Measurements from ENCODE around the gene ANGPTL8. TPM values are rescaled to one million over a fixed set of nuclear protein-coding genes. Genes with fewer than 3 reads are reported as not detected.

Gene ANGPTL8
- total and polyA plus RNA-seq, 2 of the 13 experiments (the other 11 are each of a cell fraction or from before 2014, with no cell fraction given): 27.3 to 243 TPM

DNA sequence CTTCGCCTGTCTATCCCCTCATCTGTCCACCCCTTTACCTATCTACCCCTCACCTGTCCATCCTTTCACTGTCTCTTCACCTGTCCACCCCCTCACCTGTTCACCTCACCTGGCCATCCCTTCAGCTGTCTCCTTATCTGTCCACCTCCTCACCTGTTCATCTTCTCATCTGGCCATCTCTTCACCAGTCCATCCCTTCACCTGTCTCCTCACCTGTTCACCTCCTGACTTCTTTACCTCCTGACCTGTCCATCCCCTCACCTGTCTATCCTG lies 28.8 kb upstream of the ANGPTL8 start:
- no peak overlapping the region for H2AFZ ChIP-seq (ENCODE audit: low read length)
- FAIRE-seq (no peak), DNase-seq (ENCODE audit: low spot score) (no peak), ATAC-seq (no peak)
- no peaks in the 10 kb centered on the region; the same call in 1 of the 2 replicates for H4K20me1 ChIP-seq (ENCODE audit: insufficient read depth, low read length)
- H3K27ac ChIP-seq (ENCODE audit: extremely low read length, insufficient read depth, low read length): no peak overlapping the region
- H3K9me3 ChIP-seq (ENCODE audit: low read length): no peaks in the 10 kb centered on the region
- ChIA-PET POLR2A (no interaction called here), CTCF (ENCODE audit: low intra/inter-chr PET ratio, low total read pairs) (no interaction called here)
- no peaks in the 10 kb centered on the region for H3K27me3 ChIP-seq (ENCODE audit: control insufficient read depth in 1 of 2, insufficient read depth in 2 of 2, low read length in 2 of 2)
- H3K79me2 ChIP-seq (ENCODE audit: insufficient read depth, low read length): no peaks in the 10 kb centered on the region
- peak; percentile 6 for TF ChIP-seq ZEB1 (IDR thresholded peaks at IDR 0.05; ENCODE audit: insufficient replicate concordance, low read depth)
- TF ChIP-seq, protein P1, sequence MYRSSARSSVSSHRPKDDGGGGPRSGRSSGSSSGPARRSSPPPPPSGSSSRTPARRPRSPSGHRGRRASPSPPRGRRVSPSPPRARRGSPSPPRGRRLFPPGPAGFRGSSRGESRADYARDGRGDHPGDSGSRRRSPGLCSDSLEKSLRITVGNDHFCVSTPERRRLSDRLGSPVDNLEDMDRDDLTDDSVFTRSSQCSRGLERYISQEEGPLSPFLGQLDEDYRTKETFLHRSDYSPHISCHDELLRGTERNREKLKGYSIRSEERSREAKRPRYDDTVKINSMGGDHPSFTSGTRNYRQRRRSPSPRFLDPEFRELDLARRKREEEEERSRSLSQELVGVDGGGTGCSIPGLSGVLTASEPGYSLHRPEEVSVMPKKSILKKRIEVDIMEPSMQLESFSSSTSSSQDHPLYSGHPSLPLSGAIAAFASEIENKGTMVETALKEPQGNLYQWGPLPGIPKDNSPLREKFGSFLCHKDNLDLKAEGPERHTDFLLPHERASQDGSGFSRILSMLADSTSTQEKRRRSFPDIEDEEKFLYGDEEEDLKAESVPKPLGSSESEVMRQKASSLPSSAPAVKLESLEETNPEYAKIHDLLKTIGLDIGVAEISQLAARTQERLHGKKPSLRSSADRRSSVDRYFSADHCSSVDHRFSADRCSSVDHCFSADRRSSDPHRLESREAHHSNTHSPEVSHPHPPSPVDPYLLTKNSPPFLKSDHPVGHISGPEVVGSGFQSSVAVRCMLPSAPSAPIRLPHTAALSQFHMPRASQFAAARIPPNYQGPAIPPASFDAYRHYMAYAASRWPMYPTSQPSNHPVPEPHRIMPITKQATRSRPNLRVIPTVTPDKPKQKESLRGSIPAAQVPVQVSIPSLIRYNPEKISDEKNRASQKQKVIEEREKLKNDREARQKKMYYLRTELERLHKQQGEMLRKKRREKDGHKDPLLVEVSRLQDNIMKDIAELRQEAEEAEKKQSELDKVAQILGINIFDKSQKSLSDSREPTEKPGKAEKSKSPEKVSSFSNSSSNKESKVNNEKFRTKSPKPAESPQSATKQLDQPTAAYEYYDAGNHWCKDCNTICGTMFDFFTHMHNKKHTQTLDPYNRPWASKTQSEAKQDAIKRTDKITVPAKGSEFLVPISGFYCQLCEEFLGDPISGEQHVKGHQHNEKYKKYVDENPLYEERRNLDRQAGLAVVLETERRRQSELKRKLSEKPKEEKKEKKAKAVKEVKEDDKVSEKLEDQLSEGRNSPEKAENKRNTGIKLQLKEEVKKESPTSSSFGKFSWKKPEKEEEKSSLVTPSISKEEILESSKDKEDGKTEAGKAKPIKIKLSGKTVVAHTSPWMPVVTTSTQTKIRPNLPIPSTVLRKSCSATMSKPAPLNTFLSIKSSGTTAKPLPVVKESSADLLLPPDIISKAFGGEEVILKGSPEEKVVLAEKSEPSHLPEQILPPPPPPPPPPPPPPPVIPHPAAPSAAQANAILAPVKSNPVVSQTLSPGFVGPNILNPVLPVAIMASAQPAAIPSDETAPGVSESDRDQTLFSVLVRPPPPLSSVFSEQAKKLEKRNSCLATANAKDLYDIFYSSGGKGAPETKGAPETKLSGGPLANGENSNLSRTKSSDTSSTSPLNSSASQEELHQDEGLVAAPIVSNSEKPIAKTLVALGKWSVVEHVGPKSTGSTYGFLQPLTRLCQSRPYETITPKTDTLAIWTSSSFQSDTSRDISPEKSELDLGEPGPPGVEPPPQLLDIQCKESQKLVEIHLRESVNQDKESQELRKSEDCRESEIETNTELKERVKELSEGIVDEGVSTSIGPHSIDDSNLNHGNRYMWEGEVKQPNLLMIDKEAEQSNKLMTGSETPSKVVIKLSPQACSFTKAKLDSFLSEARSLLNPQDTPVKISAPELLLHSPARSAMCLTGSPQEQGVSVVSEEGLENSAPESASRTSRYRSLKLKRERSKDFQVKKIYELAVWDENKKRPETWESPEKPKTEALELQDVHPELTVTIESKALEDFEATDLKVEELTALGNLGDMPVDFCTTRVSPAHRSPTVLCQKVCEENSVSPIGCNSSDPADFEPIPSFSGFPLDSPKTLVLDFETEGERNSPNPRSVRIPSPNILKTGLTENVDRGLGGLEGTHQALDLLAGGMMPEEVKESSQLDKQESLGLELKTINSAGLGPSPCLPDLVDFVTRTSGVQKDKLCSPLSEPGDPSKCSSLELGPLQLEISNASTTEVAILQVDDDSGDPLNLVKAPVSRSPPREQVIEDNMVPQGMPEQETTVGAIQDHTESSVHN (CRISPR knock-in tag; IDR thresholded peaks at IDR 0.05): no peak
- WGBS (ENCODE audit: low lambda C conversion rate): 91% methylated on average over 1 of the region's 1 CpG
- intact Hi-C loops (cut with micrococcal nuclease; ENCODE audit: unreplicated experiment): no loop called here
- in situ Hi-C loops (cut with HindIII; ENCODE audit: extremely low pct_ligation_motif_present, low pct_unique_long_range_greater_than_20kb): no loop called here
- H3K4me1 ChIP-seq (ENCODE audit: insufficient read depth, low read length): no peaks in the 10 kb centered on the region
- no peak overlapping the region for H3K9ac ChIP-seq (ENCODE audit: insufficient read depth, low read depth, low read length)
- BruUV-seq (replicated peaks): no TSS peak
- H3K4me2 ChIP-seq (ENCODE audit: low read depth, low read length): no peak overlapping the region
- H3K4me3 ChIP-seq (replicated peaks in 1 of 3; ENCODE audit: insufficient read depth in 1 of 3, low read depth in 2 of 3, low read length in 3 of 3): no peak overlapping the region
- H3K36me3 ChIP-seq (replicated peaks in 1 of 2; ENCODE audit: control insufficient read depth in 1 of 2, insufficient read depth in 2 of 2, low read length in 2 of 2): peaks cover 11 to 39% of the 10 kb centered on the region in 2 experiments; a peak in 4 of 5 replicates

Data from HepG2 (cell line).